22Rv1 (cell line): Measurements from ENCODE around the gene PFKL.
"Not testable (repeated sequence)": the region's sequence is repeated elsewhere in the genome, so short reads cannot be mapped to it uniquely, and the experiment has no call there.

Experiments
- H3K27ac ChIP-seq: fragments of 450-650 bp; 2 replicates; pipeline ENCODE4 v1.5.1; 2017
- ZFX ChIP-seq: fragments of 450-650 bp; IDR thresholded peaks from 2 replicates; pipeline ENCODE4 v1.6.1; 2017; ENCODE audit warnings: antibody characterized with exemption, borderline replicate concordance
- TF ChIP-seq, protein P1 (sequence below): fragments of 450-650 bp; IDR thresholded peaks from 2 replicates; pipeline ENCODE4 v1.5.1; 2017; ENCODE audit warnings: mild to moderate bottlenecking

Gene PFKL

GRCh38 chr21:44333509-44334328 lies 33.9 kb downstream of the PFKL start:
- no peak for TF ChIP-seq ZFX
- TF ChIP-seq, protein P1, sequence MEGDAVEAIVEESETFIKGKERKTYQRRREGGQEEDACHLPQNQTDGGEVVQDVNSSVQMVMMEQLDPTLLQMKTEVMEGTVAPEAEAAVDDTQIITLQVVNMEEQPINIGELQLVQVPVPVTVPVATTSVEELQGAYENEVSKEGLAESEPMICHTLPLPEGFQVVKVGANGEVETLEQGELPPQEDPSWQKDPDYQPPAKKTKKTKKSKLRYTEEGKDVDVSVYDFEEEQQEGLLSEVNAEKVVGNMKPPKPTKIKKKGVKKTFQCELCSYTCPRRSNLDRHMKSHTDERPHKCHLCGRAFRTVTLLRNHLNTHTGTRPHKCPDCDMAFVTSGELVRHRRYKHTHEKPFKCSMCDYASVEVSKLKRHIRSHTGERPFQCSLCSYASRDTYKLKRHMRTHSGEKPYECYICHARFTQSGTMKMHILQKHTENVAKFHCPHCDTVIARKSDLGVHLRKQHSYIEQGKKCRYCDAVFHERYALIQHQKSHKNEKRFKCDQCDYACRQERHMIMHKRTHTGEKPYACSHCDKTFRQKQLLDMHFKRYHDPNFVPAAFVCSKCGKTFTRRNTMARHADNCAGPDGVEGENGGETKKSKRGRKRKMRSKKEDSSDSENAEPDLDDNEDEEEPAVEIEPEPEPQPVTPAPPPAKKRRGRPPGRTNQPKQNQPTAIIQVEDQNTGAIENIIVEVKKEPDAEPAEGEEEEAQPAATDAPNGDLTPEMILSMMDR: no peak
- H3K27ac ChIP-seq: no peak overlapping the region

- TF ChIP-seq, protein P1: no peak
- TF ChIP-seq ZFX: no peak
- H3K27ac ChIP-seq: no peak overlapping the region
Measured at GRCh38 chr21:44334329-44335030, 34.6 kb downstream of the PFKL start.

- H3K27ac ChIP-seq: no peak overlapping the region
- no peak for TF ChIP-seq ZFX
- TF ChIP-seq, protein P1: no peak
Measured at GRCh38 chr21:44335266-44336059, 35.6 kb downstream of the PFKL start.

DNA sequence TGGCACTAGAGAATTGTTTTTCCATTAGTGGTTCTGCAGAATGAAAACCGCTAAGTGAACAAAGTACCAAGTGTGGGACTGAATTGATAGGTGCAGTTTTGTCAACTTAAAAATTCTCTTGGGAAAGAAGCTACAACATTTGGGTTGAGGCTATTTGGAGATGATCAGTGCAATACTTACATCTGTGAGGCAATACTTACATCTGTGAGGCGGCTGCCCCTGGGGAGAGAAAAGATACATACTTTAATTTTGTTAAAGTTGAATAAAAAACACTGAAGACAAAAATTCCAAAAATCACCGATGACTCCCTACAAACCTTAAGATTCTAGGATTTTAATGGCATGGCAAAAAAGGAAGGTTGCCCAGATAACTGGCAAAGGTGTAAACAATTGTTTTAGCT lies 37.6 kb downstream of the PFKL start:
- no peak for TF ChIP-seq ZFX
- TF ChIP-seq, protein P1: no peak
- peak overlapping the region; percentile 36; the same call in 1 of the 2 replicates for H3K27ac ChIP-seq

- no peak for TF ChIP-seq ZFX
- TF ChIP-seq, protein P1: peak; percentile 19; the same call in 1 of the 2 replicates
- H3K27ac ChIP-seq: peak overlapping the region; percentile 36; the same call in 1 of the 2 replicates
Measured at GRCh38 chr21:44337941-44338895, 38.4 kb downstream of the PFKL start.

GRCh38 chr21:44338971-44339910 lies 39.4 kb downstream of the PFKL start, which contains the start of gene CFAP410:
TSS of gene CFAP410 (minus strand) at chr21:44339390. CDS start at chr21:44339194, 196 bp downstream.
- TF ChIP-seq, protein P1: no peak
- no peak for TF ChIP-seq ZFX
- H3K27ac ChIP-seq: peak within 1 kb of the TSS; percentile 96

DNA sequence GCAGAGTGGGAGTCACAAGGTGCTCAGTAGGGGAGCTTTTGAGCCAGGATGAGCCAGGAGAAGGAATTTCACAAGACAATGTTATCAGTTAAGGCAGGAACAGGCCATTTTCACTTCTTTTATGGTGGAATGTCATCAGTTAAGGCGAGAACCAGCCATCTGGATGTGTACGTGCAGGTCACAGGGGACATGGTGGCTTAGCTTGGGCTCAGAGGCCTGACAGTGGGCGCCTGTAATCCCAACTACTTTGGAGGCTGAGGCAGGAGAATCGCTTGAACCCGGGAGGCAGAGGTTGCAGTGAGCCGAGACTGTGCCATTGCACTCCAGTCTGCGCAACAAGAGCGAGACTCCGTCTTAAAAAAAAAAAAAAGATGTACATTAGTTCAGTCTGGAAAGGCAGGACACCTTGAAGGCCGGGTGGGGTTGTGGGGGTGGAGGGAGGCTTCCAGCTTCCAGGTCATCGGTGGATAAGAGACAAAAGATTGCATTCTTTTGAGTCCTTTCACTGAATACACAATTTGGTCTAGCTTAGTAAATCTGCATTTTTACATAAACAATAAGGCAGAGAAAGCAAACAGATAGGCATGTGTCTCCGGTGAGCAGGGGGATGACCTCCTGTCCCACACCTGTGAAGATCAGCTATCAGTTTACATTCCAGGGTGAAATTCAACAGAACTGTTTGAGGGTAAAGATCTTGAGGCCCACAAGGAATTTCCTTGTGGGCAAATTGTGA lies 42.0 kb downstream of the PFKL start:
- not testable (repeated sequence) for H3K27ac ChIP-seq

DNA sequence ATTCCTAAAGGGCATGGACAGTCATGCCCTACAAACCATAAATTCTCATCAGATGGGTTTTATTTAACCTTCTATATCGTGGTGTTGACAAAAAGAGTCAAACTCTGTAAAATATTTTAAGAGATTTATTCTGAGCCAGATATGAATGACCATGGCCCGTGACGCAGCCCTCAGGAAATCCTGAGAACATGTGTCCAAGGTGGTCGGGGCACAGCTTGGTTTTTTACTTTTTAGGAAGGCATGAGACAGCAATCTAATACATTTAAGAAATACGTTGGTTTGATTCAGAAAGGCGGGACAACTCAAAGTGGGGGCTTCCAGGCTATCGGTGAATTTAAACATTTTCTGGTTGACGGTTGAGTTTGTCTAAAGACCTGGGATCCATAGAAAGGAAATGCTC lies 43.1 kb downstream of the PFKL start:
- not testable (repeated sequence) for H3K27ac ChIP-seq
